Left ventricle myocardium inferior (tissue), 1 donor: ENCODE measurements around the gene PSG3. TPM values are rescaled to one million over a fixed set of nuclear protein-coding genes. Genes with fewer than 3 reads are reported as not detected.
"Not testable (repeated sequence)": the region's sequence is repeated elsewhere in the genome, so short reads cannot be mapped to it uniquely, and the experiment has no call there.

Source experiments
- DNase-seq: peaks from one replicate; pipeline ENCODE4 v3.0.0-alpha.2; 2020
- H3K27ac ChIP-seq: fragments of 200-600 bp; replicated peaks from 2 replicates; pipeline ENCODE4 v1.8.0; 2021
- H3K27me3 ChIP-seq: fragments of 200-600 bp; 2 replicates; pipeline ENCODE4 v1.8.0; 2021; ENCODE audit warnings: low read depth
- H3K36me3 ChIP-seq: fragments of 200-600 bp; 2 replicates; pipeline ENCODE4 v1.8.0; 2021
- H3K4me1 ChIP-seq: fragments of 200-600 bp; 2 replicates; pipeline ENCODE4 v1.8.0; 2021
- H3K4me3 ChIP-seq: fragments of 200-600 bp; 2 replicates; pipeline ENCODE4 v1.8.0; 2021; ENCODE audit warnings: mild to moderate bottlenecking, moderate library complexity
- H3K9me3 ChIP-seq: fragments of 200-600 bp; replicated peaks from 2 replicates; pipeline ENCODE4 v1.8.0; 2021
- intact Hi-C: fragments of 100-400 bp; cut with micrococcal nuclease; formaldehyde crosslinking; loops from one replicate; pipeline ENCODE4 v1.11.0; 2022
- total RNA-seq: library from RNA; stranded (reverse); fragmentation: NEBNext Ultra II Directional; extraction: Animal tissue kit (Norgen Biotek cat#: 25700); gene quantifications from one replicate; pipeline ENCODE4 v1.2.1, GENCODE V29; 2021
- TF ChIP-seq, protein P1 (sequence below): fragments of 200-600 bp; IDR thresholded peaks from 2 replicates; pipeline ENCODE4 v1.8.0; 2021; ENCODE audit warnings: antibody characterized with exemption, mild to moderate bottlenecking, borderline replicate concordance
- donor health status: DM: no; HTN: yes; CAD: no; lungs with severe emphysema.

The PSG3 gene
- total RNA-seq, 1 donor from 2014 or later, result not detected

DNA sequence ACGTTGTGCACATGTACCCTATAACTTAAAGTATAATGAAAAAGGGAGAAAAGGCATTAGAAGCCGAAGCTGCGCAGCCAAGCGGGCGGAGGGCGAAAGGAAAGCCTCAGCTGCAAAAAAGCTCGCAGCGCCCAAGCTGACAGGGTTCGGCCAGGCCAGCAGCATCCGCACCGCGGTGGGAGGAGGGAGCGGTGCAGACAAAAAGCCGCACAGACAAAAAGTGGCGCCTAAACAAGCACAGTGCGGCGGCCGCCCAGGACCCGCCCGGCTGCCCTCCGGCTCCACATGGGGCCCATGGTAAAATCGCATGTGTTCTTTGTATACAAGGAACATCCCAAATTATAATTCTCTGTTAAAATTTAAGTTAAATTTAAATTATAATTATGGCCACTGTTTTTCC, 42.4 kb downstream of the PSG3 start:
- DNase-seq, result no peak
- intact Hi-C loops, result no loop called here
- H3K4me3 ChIP-seq, result no peak overlapping the region

DNA sequence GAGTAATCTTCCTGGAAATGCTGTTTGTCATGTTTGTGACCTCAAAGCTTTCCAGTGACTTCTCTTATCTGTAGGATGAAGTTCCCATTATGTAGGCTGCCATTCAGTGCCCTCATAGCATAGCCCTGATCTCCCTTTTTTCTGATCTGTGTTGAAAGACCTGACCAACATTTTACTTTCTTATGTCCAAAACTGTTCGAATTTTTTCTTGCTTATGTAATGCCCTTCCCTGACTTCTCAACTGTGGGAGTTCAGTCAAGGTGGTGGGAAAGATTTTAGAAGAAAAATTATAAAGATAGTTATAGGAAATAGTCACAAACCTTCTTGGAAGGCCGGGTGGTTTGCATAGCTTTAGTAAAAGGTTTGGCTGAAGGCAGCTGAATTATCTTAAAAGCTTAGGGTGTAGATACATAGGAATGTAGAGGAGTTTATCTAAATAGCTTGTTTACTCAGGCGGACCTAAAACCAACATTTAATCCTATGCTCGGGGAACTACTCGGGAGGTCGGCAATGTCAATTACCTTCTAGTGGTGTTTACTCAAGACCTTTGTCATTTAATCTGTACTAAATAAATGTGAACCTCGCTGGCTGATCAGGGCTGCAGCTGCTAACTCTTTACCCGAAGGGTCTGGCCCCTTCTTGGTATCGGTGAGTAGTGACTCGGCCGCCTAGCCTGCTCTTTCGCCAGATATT, 44.3 kb downstream of the PSG3 start:
- intact Hi-C loops, result no loop called here
- H3K9me3 ChIP-seq, result no peaks in the 10 kb centered on the region
- TF ChIP-seq, protein P1, sequence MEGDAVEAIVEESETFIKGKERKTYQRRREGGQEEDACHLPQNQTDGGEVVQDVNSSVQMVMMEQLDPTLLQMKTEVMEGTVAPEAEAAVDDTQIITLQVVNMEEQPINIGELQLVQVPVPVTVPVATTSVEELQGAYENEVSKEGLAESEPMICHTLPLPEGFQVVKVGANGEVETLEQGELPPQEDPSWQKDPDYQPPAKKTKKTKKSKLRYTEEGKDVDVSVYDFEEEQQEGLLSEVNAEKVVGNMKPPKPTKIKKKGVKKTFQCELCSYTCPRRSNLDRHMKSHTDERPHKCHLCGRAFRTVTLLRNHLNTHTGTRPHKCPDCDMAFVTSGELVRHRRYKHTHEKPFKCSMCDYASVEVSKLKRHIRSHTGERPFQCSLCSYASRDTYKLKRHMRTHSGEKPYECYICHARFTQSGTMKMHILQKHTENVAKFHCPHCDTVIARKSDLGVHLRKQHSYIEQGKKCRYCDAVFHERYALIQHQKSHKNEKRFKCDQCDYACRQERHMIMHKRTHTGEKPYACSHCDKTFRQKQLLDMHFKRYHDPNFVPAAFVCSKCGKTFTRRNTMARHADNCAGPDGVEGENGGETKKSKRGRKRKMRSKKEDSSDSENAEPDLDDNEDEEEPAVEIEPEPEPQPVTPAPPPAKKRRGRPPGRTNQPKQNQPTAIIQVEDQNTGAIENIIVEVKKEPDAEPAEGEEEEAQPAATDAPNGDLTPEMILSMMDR, result no peak
- H3K4me3 ChIP-seq, result no peak overlapping the region
- H3K27ac ChIP-seq, result no peak overlapping the region
- DNase-seq, result no peak
- H3K4me1 ChIP-seq, result no peaks in the 10 kb centered on the region
- H3K36me3 ChIP-seq, result no peaks in the 10 kb centered on the region
- H3K27me3 ChIP-seq, result peaks cover 66% of the 10 kb centered on the region

More for the DNA sequence above, 42.4 kb downstream of the PSG3 start:
- H3K4me1 ChIP-seq, result no peaks in the 10 kb centered on the region
- no peak overlapping the region for H3K27ac ChIP-seq
- no peaks in the 10 kb centered on the region for H3K9me3 ChIP-seq
- H3K27me3 ChIP-seq, result peaks cover 59% of the 10 kb centered on the region
- no peaks in the 10 kb centered on the region for H3K36me3 ChIP-seq
- TF ChIP-seq, protein P1, result no peak

DNA sequence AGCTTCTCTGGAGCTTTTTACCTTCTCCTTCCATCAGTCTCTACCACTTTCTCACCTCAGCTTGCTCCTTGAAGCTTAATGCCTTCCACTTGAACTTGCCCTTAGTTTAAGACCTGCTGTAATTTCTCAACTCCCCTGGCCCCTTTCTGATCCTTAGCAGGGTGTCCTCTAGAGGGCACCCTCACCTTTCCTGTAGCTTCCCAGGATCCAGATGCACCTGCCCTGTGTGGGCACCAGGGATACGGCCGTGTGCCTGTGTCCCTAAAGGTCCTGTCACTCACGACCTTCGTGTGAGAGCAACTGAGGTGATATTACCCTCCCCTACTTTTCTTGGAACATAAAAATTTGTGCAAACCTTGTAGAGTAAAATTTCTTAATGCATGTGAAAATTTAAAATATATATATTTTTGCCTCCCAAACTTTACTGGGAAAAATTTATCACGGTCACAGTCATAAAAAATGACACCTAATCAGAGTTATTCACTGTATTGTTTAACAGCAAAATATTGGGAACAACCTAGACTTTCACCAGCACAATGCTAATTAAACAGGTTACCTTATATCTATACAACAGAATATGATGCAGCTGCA, 46.4 kb downstream of the PSG3 start:
- intact Hi-C loops, result no loop called here
- Histone ChIP-seq H3K27ac (no peak overlapping the region), H3K9me3 (no peaks in the 10 kb centered on the region), H3K36me3 (no peaks in the 10 kb centered on the region), H3K4me3 (no peak overlapping the region), H3K27me3 (peaks cover 49% of the 10 kb centered on the region), H3K4me1 (no peaks in the 10 kb centered on the region)
- TF ChIP-seq, protein P1, result peak; percentile 38
- DNase-seq, result no peak

GRCh38 chr19:42683917-42684513, 56.3 kb downstream of the PSG3 start:
- no peak for DNase-seq
- H3K27me3 ChIP-seq, result no peaks in the 10 kb centered on the region
- H3K9me3 ChIP-seq, result peaks cover 54% of the 10 kb centered on the region
- no peaks in the 10 kb centered on the region for H3K36me3 ChIP-seq
- intact Hi-C loops, result no loop called here
- no peaks in the 10 kb centered on the region for H3K4me1 ChIP-seq
- TF ChIP-seq, protein P1, result peak; percentile 63
- H3K4me3 ChIP-seq, result no peak overlapping the region
- H3K27ac ChIP-seq, result no peak overlapping the region

DNA sequence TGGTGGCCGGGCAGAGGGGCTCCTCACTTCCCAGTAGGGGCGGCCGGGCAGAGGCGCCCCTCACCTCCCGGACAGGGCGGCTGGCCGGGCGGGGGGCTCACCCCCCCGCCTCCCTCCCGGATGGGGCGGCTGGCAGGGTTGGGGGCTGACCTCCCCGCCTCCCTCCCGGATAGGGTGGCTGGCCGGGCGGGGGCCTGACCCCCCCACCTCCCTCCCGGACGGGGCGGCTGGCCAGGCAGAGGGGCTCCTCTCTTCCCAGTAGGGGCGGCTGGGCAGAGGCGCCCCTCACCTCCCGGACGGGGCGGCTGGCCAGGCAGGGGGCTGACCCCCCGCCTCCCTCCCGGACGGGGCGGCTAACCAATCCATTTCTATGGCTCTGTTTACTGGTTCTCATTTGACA, 64.0 kb downstream of the PSG3 start:
- peaks cover 21% of the 10 kb centered on the region for H3K9me3 ChIP-seq
- intact Hi-C loops, H3K27ac ChIP-seq, H3K27me3 ChIP-seq, H3K36me3 ChIP-seq, DNase-seq, H3K4me3 ChIP-seq, H3K4me1 ChIP-seq: not testable (repeated sequence)

- H3K27me3 ChIP-seq, H3K36me3 ChIP-seq, H3K4me1 ChIP-seq, DNase-seq, H3K4me3 ChIP-seq, intact Hi-C loops, H3K27ac ChIP-seq: not testable (repeated sequence)
- H3K9me3 ChIP-seq, result peaks cover 21% of the 10 kb centered on the region
Measured at GRCh38 chr19:42674549-42674948, 65.7 kb downstream of the PSG3 start.

Other genes with a start within 250 kb of the PSG3 start
- gene CEACAM1, start 212.0 kb downstream of the PSG3 start, total RNA-seq, result 3.4 TPM
- gene CEACAM8, start 145.6 kb downstream of the PSG3 start, total RNA-seq, result not detected
- gene PSG8, start 25.2 kb upstream of the PSG3 start, total RNA-seq, result not detected
- not detected for gene PSG1, start 139.2 kb upstream of the PSG3 start, total RNA-seq
- gene PSG6, start 177.4 kb upstream of the PSG3 start, total RNA-seq, result not detected
- not detected for gene PSG7, start 196.7 kb upstream of the PSG3 start, total RNA-seq